HuH-7 (cell line): ENCODE measurements around the gene RNF44.
"Not testable (repeated sequence)": the region's sequence is repeated elsewhere in the genome, so short reads cannot be mapped to it uniquely, and the experiment has no call there.

Experiments
- DNase-seq: peaks from one replicate; pipeline ENCODE4 v3.0.0; 2011; ENCODE audit warnings: low spot score

The RNF44 gene

DNA sequence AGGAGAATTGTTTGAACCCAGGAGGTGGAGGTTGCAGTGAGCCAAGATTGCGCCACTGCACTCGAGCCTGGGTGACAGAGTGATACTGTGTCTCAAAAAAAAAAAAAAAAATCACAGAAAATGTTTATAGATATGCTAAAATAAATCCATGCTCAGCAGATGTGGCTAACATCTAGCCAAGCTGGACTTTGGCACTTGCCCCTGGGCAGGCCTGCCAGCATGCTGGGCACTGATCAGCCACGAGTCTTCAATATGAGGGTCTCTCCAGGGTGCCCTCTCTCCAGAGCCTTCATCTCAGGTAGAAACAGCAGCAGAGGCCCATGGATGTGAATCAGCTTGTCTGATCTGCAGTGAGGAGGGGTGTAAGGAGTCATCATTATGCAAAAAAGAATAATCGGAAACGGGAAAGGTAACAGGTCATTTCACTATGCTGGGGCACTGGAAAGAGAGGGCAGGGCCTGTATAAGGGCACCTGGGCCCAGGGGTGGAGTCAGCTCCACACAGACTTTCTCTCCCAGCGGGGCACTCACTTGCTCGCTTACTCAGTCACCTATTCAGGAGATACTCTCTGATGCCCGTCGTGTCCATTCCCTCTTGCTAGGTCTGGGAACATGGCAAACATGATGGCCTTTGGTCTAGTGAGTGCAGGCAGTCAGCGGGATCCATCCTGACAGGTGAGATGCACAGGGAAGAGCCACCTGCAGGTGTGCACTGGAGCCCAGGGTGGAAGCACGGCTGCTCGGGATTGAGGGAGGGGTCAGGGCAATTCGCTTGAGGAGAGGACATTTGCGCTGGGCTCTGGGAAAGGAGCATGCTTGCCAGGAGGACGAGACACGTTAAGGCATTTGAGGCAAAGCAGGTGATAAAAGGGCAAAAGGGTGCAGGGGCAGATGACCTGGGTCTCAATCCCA, 17.1 kb downstream of the RNF44 start:
- DNase-seq, result no peak

DNA sequence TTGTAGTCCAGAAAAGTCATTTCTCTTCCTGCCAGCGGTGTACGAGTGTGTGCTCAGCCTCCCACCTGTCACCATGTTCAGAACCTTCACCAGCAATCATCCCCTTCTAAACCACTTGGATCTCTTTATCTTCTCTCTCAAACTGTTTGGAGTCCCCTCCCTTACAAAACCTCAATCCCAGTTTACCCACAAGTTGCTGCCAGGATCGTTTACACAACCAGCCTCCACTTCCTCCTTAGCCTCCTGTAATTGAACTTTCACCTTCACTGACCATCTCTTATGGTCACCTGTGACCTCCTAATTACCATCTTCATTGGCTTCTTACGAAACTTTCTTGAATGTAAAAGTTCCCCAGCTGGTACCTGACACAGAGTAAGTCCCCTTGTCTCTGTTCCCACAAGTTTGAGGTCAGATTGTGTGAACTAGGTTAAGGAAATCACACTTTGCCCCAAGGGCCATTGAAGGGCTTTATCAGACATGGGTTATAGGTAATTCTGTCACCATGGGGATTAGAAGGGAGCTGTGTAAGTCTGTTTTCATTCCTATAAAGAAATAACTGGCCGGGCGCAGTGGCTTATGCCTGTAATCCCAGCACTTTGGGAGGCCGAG, 20.0 kb downstream of the RNF44 start:
- no peak for DNase-seq

DNA sequence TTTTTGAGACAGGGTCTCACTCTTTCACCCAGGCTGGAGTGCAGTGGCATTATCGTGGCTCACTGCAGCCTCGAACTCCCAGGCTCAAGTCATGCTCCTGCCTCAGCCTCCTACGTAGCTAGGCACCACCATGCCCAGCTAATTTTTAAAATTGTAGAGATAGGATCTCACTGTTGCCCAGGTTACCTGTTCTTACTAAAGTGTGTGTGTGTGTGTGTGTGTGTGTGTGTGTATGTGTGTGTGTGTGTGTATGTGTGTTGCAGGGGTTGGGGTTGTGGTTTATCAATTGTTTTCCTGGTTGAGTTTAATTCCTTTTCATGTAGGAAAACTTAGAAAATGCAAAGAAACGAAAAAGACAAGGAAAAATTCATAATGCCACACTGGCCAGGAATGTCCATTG, 21.8 kb downstream of the RNF44 start:
- DNase-seq, result no peak

DNA sequence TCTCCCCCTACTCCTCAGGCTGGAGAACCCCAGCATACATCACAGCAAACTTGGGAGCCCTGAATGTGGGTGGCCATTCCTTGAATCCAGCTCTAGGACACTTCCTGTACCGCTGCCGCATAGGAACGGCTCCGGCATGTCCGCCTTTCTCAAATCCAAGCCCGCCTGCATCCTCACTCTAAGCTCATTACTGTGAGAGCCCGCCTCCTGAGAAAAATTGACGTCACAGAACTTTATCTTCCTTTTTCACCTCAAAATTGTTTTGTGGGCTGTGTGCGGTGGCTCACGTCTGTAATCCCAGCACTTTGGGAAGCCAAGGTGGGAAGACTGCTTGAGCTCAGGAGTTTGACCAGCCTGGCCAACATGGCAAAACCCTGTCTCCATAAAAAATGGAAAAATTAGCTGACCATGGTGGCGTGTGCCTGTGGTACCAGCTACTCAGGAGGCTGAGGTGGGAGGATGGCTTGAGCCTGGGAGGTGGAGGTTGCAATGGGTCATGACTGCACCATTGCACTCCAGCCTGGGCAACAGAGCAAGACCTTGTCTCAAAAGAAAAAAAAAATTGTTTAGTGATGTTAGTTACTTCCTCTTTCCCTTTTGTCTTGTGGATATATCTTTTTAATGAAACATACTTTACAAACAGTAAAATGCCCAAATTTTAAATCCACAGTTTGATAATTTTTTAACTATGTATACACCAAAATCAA, 22.8 kb downstream of the RNF44 start:
- no peak for DNase-seq

DNA sequence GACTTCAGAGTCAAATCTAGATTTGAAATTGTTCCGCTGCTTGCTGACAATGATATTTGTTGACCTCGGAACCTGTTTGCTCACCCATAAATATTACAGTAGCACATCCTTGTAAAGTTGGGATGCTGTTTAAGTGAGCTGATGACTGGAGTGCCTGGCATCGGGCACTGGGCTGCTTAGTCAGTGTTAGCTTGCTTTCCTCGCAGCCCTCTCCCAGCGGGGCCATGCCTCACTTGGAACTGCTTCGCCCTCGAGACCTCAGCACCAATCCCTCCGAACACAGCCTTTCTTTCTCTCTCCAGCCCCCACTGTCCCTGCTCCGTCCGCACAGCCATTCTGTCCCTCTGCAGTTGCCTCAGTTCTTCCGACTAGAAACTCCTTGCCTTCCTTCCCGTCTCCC, 23.4 kb downstream of the RNF44 start:
- no peak for DNase-seq

DNA sequence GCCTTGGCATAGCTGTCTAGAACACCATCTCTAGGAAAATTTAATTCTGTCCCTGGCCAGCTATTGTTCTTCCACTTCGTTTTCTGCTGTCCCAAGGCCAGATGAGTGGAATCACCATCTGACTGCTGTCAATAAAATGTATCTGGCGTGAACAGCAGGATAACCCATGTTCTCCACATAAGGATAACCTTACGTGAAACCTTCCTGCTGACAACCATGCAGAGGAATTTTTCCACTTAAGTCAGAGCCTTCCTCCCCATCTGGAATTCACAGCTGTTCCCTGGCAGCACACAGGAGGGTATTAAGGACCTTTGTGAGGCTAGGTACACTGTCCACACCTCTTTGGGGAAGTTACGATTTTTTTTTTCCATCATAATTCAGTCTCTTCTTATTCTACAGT, 28.6 kb downstream of the RNF44 start:
- no peak for DNase-seq

DNA sequence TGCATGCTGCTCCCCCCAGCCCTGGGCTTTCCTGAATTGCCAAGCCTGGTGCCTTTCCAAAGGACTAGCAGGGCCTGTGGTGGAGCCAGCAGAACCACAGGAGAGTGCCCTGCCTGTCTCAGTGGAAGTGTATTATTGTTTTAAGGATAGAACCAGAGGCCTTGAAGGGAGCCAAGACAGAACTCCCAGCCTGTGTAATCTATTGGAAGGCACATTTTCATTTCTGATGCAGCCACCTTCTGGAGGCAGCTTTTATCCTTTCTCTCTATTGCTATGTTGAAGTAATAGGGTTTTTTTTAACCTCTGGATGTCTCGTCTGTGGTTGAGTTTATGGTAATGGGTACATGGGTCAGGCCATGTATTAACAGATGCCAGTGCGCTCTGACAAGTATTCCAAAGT, 29.3 kb downstream of the RNF44 start:
- DNase-seq, result no peak

DNA sequence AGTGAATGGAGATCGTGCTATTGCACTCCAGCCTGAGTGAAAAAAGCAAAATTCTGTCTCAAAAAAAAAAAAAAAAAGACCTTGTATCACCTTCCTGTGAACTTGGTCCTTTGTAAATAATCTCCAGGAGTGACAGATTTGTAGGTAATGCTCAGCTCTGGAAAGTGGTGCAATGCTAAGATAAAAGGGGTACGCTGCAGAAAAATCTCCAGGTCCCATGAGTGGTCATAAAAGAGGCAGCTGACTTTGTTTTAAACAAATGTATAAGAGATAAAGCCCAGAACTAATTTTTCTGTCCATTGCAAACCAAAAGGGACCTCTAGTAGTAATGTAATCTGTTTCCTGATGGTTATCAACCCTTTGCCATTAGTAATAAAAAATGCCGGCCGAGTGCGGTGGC, 33.7 kb downstream of the RNF44 start:
- no peak for DNase-seq

DNA sequence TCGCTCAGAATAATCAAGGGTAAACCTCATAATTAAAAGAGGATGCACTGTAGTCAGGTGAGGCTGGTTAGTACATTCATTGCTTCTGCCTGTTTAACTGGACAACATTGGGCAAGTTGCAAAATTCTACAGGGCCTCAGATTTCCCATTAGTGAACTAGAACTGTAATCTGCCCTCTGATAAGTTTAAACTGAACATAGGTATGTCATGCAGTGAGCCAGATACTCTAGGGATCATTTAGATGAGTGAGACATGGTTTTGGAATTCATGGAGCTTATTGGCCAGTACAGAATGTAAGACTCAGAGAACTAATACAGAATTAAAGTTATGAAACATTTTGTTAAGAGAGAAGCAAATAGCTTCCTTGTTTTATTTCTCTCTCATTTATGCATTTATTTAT, 35.9 kb downstream of the RNF44 start:
- no peak for DNase-seq

DNA sequence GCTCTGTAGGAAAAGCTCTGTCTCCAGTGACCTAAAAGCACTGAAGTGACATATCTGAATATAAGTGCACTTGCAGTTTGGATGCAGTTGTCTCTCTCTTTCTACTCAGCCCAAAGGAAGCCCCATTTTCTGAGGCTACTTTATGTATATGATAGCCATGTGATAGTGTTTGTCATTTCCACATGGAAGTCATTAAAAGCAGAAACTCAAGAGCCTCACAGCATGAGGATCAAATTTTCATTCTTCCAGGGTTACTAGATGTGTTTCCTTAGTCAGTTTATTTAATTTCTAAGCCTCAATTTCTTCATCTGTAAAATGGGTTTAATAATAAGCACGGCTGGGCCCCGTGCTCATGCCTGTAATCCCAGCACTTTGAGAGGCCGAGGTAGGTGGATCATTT, 36.7 kb downstream of the RNF44 start:
- DNase-seq, result no peak

DNA sequence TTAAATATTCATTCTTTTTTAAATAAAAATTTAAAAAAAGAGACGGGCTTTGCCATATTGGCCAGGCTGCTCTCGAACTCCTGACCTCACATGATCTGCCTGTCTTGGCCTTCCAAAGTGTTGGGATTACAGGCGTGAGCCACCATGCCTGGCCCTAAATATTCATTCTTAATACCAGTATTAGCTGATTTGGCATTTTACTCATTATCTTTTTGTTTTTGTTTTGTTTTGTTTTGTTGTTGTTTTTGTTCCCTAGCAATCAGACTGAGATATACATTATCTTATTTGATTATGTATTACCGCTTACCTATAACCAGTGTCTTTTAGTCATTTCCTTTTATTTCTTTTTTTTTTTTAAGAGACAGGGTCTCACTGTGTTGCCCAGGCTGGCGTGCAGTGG, 37.9 kb downstream of the RNF44 start:
- DNase-seq, result no peak

DNA sequence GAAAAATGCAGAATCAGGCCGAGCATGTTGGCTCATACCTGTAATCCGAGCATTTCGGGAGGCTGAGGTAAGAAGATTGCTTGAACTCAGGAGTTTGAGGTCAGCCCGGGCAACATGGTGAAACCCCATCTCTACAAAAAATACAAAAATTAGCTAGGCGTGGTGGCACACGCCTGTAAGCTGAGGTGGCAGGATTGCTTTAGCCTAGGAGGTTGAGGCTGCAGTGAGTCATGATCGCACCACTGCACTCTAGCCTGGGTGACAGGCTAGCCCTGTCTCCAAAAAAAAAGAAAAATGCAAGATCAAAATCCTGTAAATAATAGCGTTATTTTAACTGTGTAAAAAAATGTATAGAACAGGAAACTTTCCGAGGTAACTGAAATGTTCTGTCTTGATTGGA, 39.4 kb downstream of the RNF44 start:
- DNase-seq, result no peak

DNA sequence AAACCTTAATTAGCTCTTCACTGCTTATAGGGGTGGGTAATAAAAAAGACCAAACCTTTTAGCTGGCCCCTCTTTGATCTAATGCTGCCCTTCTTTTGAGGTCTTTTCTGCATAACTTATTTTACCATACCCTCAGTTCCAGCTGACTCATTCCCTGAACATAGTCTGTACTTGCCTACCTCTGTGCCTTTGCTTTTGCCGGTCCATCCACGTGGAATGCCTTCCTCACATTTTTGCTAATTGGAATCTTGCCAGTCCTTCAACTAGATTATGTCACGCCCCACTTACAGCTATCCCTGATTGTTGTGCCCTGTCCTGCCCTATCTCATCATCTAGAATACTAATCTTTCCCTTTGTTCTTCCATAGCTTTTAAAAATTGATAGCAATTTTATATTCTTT, 44.8 kb downstream of the RNF44 start:
- no peak for DNase-seq

DNA sequence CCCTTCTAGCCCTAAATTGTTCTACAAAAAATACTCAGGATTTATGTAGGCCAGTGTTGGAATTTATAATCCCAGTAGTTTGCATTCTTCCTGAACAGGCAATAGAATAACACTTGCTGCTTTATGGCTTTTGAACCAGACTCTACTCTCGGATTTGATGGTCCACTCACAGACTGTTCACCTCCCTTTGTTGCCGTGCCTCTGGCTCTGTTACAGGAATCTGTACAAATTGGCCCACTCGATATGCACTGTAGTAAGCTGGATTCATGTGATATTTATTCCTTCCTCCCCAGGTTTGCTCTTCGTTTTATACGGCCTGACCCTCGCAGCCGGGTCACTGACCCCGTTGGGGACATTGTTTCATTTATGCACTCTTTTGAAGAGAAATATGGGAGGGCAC, 45.3 kb downstream of the RNF44 start:
- DNase-seq, result no peak

DNA sequence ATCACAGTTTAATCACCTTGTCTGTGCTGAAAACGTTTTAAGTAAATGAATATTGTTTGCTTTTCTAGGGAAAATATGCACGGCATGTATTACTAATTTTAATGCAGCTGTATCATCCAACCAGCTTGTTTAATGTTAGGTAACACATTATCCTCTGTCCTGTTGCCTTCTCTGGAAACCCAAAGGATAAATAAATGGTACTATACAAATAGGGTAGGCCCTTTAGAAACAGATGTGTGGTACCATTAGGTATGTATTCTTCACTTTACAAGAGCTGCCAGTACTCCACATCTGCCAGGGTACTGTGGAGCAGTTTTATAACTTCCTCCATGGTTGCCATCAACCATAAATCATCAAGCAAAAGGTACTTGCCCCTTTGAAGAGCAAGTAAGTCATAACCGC, 46.1 kb downstream of the RNF44 start:
- DNase-seq, result no peak

DNA sequence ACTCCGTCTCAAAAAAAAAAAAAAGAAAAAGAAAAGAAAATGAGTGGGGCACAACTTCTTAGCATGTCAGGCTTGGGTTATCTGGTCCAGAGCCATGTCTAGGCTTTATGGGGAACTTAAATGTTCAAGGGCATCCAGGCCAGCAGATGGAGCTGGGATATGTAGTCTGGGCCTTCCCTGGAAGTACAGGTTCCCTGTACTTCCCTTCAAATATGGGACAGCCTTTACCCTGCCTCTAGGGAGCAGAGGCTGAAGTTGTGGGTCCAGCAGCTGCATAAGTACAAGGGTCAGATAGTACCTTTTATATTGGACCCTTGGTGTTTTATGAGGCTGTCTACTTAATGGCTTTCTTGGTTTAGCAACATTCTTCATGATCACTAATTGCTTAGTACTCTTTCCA, 46.9 kb downstream of the RNF44 start:
- no peak for DNase-seq

DNA sequence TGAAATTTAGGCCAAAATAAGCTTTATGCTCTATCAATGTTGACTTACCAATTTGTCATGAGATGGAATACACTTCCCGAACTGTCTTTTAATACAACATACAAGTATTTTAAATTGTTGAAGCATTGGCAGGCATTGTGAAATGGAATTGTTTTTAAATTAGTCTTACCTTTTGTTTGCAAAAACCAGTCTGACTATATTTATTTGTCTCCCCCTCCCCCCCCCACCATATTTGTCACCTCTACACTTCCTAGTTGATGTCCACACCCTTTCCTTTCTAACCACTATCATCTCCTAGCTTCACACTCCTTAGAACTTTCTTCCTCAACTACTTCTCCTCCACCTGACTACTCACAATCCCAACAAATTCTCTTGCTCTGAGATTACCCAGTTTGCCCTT, 48.1 kb downstream of the RNF44 start:
- no peak for DNase-seq

DNA sequence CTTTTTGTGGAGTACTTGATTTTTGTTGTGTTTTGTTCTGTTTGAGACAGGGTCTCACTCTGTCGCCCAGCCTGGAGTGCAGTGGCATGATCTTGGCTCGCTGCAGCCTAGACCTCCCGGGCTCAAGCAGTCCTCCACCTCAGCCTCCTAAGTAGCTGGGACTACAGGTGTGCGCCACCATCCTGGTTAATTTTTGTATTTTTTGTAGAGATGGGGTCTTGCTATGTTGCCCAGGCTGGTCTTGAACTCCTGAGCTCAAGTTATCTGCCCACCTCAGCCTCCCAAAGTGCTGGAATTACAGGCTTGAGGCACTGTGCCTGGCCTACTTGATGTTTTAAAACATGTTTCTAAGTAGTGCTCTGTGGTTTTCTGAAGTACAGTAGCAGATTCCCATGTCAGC, 50.0 kb downstream of the RNF44 start:
- not testable (repeated sequence) for DNase-seq

DNA sequence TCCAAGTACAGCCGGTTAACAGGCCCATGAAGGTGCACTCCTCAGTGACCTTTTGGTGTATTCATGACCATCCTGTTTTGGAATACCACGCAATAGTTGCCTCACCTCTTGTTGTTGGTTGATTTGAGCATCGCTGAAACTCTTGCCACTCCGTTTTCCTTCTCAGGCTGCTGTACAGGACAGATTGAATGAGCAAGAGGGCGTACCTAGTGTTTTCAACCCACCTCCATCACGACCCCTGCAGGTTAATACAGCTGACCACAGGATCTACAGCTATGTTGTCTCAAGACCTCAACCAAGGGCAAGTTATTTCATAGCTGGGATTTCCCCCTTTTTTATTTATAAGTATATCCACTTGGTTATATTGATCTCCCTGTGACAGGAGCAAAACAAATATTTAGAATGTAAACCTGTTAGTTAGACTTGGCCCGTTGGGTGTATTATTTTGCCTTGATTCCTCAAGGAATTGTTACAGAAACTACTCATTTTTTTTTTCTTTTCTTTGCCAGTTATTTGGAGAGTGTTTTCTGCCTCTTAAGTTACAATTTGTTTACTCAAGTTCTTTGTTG, 50.9 kb downstream of the RNF44 start:
- DNase-seq, result no peak

DNA sequence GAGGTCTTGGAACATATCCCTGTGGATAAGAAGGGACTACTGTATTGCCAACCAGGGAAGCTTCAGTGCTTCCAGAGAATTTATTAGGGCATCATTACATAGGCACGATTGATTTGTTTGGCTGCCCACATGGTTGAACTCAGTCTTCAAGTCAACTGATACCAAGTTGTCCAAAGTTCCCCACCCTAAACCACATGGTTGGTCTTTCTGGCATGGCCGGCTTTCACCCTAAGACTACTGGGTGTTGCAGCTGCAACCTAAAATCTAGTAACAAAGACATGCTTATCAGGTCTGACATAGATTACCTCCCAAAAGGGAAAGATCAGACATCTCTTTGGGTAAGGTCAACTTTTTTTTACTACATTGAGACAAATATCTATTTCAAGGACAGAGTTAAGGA, 52.0 kb downstream of the RNF44 start:
- DNase-seq, result no peak

DNA sequence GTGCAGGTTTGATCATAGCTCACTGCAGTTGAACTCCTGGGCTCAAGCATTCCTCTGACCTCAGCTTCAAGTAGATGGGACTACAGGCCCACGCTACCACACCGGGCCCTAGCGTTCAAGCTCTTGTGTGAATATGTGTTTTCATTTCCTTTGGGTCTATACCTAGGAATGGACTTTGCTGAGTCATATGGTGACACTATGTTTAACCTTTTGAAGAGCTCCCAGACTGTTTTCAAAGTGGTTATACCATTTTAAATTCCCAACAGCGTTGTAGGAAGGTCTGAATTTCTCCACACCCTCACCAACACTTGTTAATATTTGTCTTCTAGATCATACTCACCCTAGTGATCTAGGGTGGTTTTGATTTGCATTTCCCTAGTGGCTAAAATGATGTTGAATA, 55.5 kb downstream of the RNF44 start:
- DNase-seq, result no peak
